ENCODE data around the gene POLE3.
"Not testable (repeated sequence)": the region's sequence is repeated elsewhere in the genome, so short reads cannot be mapped to it uniquely, and the experiment has no call there.

POLE3 gene

DNA sequence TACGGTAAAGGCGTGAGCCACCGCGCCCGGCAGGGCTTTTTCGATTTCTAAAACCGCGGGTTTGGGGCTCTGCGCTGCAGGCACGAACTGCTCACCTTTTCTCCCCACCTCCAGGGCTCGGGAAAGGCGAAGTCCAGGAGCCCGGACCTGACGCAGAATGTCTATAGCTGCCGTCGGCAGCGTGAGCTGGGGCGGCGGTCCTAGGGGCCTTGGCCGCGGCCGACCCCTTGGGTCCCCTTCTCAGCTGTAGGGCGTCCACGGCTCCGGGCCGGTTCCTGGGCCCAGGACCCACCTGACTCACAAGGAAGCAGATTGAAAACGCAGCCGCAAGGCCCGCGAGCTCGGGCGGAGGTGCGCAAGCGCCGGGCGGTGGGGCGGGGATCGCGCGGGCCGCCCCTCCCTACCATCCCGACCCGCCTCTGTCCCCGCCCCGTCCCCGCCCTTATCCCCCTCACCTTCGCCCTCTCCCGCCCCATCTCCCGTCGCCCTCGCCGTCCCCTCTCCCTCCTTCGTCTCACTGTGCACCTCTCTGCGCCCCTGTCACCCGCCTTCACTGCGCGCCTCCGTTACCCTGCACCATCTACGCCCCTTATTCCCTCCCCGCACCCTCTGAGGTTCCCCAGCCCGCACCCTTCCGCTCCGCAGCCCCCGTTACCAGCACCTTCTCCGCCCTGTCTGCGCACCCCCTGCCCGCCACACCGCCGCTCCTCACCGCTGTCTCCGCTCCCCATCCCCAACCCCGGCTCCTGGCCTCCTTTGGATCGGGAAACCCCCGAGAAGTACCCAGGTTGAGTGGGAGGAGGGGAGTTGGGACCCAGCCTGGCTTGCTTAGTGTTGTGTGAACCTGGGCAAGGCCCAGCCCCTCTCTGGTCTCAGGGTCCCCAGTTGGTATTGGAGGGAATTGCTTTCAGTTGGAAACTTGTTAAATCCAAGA lies 33.6 kb downstream of the POLE3 start, which contains the start of gene HDHD3:
Gene HDHD3, minus strand, starts transcription at position 353 of the 934 bp plus-strand sequence. CDS start 2,632 bp downstream, outside the sequence.
- peak; percentile 54 for DNase-seq (ENCODE audit: low read depth)

DNA sequence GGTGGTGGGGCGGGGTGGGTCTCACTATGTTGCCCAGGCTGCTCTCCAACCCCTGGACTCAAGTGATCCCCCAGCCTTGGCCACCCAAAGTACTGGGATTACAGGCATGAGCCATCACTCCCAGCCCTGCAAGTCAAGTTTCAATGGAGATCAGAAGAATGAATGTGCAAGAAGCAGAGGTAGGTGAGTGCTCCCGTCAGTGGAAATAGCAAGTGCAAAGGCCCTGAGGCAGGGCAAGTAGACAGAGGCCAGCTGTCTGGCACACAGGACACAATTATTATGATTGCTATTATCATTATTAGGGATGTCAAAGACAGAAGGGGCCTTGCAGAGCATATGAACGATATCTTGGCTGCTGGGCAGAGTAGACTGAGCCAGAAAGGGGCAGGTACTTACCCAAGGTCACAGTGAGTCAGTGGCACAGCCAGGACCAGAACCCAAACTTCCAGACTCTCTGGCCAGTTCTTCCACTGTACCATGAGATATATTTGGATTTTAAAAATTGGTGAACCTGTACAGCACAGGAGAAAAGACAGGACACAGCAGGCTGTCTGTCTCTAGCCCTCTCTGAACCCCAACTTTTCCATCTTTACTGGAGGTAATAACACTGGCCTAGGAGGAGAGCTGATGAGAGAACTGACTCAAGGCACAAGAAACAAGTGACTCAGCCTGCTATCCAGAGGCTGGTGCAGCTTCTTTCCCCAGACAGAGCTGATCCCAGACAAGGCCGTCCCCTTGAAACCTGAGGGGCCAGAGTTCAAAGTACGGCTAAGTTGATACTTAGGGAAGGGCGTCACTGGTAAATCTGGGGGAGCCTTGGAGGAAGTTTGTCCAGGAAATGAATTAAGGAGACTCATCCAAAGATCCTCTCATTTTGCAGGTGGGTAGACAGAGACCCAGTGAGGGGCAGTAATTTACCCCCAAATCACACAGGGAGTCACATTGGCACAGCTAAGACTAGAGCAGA lies 35.1 kb downstream of the POLE3 start:
- no peak for DNase-seq (ENCODE audit: low read depth)

DNA sequence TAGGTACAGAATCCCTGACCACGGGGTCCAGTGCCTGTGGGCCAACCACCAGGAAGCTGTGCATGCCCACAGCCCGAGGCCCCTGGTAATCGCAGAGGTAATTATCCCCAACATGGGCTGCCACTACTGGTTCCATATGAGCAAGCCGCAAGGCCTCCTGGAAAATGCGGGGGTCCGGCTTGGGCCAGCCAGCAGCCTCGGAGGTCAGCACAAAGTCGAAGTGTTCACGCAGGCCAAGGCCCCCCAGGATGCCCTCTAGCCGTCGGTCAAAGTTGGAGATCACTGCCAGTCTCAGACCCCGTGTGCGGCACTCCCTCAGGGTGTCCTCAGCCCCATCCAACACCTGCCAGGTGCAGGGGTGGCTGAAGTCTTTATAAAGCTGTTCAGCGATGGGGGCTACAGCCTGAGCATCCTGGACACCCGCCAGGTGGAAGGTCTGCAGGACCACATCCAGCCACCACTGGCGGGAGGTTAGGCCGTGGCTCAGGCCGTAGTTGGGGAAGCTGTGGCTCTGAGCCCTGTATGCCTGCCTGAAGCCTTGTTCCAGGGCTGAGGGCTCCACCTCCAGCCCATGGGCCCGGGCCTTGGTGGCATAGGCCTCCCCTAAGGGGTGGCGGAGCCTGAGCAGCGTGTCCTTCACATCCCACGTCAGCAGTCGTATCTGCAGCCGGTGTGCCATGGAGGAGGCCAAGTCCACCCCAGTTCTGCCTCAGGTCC lies 36.6 kb downstream of the POLE3 start:
- DNase-seq (ENCODE audit: low read depth), result no peak

DNA sequence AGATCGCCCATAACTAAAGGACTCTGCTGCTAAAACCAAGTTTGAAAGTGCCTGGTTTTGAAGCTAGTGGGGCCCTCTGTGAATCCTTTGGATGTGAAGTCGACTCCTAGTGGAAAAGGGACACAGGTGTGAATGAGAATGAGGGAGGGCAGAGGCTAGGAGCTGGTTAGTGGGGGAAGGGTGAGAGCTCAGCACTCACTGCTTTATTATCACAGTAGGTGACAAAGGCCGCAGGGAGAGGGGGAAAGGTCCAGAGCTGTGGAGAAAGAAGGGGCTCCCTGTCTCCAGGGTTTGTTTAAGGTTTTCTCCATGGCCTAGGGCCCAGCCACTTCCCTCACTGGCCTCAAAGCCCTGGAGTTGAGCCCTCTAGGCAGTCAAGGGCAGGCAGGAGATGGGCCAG lies 37.2 kb downstream of the POLE3 start:
- DNase-seq (ENCODE audit: low read depth), result no peak

DNA sequence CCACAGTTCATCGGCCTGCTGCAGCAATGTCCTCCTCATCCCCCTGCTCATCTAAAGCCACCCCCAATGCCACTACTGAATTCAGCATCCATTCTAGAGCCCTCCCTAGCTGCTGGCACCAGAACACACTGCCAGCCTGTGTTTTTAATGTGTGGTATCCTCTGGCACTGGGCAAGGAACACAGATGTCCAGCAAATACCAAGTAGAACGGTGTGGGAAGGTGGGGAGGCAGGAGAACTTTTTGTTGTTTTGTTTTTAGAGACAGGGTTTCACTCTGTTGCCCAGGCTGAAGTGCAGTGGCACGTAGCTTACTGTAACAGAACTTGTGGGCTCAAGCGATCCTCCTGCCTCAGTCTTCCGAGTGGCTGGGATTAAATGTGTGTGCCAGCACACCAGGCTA lies 38.4 kb downstream of the POLE3 start:
- no peak for DNase-seq (ENCODE audit: low read depth)

DNA sequence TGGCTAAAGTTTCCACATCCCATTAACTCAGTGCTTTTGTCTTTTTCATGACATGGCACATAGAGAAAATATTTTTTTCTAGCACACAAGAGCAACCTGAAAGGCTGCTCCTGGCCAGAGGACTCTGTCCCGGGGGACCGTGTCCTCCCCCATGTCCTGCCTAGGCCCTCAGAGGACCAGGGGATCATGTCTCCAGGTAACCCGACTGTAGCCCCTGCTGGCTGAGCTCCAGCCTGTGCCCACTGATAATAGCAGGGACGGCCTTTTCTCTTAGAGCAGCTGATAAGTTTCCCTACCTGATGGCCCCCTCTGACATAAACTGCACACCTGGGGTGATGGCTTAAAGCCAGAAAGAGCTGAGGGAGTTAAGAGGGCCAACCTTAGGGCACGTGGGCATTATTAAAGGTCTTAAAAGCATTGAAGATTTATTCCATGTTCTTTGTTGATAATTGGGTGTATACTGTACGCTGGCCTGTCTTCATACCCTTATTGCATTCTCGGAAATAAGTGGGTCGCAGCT lies 39.6 kb downstream of the POLE3 start:
- no peak for DNase-seq (ENCODE audit: low read depth)

DNA sequence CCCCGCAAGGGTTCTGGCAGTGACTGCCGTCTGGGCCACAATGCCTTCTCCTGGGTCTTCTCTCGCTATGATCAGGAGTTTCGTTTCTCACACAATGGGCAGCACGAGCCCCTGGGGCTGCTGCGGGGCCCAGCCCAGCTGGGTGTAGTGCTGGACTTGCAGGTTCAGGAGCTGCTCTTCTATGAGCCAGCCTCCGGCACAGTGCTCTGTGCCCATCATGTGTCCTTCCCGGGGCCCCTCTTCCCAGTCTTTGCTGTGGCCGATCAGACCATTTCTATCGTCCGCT lies 40.7 kb downstream of the POLE3 start:
- DNase-seq (ENCODE audit: low read depth), result no peak

DNA sequence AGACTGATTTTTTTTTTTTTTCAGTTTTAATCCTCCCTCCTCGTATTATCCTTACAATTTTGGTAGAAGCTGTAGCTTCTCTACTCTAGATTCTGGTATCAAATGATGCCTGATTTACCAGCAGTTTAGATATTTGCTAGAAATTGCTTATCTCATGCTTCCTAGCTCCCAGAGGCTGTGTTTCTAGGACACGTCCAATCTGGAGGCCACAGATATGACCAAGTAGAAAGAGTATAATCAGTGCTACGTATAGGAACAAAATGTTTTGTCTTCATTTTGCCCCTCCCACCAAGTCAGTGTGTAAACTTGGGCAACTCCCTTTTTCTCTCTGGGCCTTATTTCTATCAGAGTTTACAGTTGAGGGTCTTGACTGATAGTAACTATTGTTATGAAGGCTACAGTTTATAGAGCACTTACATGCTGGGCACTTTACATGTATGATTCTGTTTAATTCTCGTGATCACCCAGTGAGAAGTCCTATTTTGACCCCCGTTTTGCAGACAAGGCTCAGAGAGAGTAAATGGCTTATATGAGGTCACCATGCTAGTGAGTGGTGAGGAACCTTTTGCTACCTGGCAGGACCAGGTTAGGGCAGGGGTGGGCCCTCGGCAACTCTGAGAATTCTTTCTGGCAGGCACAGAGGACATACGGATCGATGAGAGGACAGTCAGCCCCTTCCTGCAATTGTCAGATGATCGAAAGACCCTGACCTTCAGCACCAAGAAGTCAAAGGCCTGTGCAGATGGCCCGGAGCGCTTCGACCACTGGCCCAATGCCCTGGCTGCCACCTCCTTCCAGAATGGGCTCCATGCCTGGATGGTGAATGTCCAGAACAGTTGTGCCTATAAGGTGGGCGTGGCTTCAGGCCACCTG lies 41.3 kb downstream of the POLE3 start:
- no peak for DNase-seq (ENCODE audit: low read depth)

DNA sequence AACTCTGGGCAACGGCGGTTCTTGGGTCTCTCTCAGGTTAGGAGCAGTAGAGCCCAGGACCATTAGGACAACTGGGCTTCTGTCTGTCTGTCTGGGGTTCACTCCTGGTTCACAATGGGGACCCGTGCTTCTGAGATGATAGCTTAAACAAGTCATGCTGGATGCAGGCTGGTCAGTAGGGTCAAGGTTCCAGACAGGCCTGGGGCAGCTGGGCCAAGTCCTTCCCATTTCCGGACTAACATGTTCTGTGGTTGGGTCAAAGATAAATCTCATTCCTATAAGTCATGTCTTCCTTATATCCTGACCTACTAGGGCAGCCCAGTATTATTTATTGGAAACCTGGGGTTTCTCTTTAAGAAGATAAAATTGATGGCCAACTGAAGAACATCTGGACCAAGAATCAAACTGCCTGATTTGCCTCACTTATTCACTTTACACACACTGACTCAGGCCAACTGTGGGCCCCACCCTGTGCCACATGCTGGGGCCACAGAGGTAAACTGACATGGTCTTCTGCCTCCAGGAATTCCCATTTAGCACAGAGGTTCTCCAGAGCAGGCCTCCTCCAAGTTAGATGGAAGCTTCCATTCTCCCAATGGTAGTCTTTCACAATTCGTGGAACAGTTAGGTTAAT lies 42.0 kb downstream of the POLE3 start:
- DNase-seq (ENCODE audit: low read depth), result no peak

DNA sequence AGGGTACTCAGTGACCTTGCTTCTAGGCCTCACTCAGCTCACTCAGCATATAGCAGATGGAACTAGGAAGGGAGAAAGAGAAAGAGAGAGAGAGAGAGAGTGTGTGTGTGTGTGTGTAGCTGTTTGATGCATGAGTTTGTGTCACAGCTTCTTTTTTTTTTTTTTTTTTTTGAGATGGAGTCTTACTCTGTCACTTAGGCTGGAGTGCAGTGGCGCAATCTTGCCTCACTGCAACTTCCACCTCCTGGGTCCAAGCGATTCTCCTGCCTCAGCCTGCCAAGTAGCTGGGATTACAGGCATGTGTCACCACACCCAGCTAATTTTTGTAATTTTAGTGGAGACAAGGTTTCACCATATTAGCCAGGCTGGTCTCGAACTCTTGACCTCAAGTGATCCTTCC lies 44.8 kb downstream of the POLE3 start:
- not testable (repeated sequence) for DNase-seq (ENCODE audit: low read depth)

DNA sequence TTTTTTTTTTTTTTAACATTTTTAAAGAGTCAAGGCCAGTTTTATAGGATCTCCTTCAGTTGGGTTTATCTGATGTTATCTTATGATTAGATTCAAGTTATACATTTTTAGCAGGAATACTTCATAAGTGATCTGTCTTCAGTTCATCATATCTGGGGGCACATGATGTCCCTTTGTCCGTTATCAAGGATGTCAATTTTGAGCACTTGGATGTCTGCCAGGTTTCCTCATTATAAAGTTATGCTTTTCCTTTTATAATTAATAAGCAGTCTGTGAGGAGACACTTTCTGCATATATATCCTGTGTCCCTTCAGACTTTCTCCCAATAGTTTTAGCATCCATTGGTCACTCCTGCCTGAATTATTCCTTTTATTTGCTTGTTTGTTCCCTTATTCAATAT lies 45.5 kb downstream of the POLE3 start:
- no peak for DNase-seq (ENCODE audit: low read depth)

DNA sequence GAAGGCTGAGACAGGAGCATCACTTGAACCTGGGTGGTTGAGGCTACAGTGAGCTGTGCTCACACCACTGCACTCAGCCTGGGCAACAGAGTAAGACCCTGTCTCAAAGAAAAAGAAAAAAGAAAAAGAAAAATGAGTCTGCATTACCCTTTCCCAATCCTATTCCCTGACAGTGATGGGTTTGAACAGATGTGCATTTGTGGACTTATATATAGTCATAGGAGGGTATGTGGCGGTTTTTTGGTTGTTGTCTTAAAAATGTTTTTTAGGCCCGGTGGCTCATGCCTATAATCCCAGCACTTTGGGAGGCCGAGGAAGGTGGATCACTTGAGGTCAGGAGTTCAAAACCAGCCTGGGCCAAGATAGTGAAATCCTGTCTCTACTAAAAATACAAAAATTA lies 47.1 kb downstream of the POLE3 start:
- no peak for DNase-seq (ENCODE audit: low read depth)

DNA sequence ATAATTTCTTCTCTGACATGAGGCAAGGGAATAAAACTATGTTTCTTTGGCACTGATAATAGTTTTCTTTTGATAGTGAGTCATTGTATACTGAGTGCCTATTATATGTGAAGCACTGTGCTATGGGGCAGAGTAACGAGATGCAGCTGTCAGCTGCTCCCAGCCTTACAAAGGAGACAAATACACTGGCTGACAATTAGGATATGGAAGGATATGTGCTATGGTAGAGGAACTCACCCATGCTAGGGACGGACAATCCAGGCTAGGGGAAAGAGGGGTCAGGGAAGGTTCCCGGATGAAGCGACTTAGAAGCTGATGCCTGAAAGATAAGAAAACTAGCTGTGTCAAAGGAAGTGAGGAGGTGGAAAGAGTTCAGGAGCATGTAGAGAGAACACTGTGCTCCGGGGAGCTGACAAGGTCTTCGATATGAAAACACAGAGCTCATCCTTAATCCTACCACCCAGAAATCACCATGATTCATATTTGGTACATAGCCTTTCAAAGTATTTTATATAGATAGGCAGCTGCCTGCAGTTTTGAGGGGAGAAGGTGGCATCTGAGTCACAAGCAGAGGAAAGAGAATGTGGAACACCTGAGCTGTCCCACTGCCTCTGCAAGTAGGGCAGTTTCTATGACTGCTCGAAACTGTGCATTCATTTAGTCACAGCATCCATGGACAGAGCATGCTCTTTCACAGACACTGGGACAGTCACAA lies 49.0 kb downstream of the POLE3 start:
- DNase-seq (ENCODE audit: low read depth), result no peak

DNA sequence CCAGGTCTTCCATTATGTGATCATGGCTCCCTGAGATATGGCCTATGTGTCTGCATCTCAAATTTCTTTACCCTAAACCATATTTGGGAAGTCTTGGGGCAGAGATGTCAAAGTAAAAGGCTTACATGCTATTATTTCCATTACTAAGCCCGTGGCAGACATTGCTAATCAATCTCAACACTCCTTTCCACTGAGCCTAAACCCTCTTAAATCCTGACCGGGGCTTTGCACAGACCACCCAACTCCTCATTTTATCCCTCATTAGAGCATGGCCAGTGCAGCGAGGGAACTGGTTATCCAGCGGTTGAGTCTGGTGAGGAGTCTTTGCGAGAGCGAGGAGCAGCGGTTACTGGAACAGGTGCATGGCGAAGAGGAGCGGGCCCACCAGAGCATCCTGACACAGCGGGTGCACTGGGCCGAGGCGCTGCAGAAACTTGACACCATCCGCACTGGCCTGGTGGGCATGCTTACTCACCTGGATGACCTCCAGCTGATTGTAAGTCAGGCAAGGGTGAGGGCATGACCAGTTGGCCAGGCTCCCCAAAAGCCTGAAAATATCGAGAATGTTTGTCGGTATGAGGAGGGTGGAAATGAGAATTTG lies 50.1 kb downstream of the POLE3 start:
- no peak for DNase-seq (ENCODE audit: low read depth)

DNA sequence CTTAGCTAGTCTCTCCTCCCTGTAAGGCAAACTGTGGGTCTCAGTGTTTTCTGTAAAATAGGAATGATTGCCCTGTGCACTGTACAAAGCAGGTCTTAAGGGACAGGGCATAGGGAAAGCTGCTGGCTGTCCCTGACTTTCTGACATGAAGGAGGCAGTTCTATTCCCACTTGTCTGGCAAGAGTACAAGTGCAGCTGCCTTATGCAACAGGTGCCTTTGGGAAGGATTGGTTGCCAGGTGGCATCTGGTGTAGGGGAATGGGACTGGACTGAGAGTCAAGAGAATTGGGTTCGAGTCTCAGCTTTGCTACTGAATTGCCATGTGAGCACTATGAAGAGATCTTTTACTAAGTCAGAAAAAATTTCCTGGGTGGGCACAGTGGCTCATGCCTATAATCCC lies 51.1 kb downstream of the POLE3 start:
- no peak for DNase-seq (ENCODE audit: low read depth)

All from stimulated activated CD8-positive, alpha-beta memory T cell treated with anti-CD3 and anti-CD28 coated beads, Interleukin-15, amount 100 ng/mL, for 24 hours (primary cell).